Ecto neural progenitor cell (in vitro differentiated cells): Measurements from ENCODE around the gene JAKMIP3.

Experiments
- DNase-seq: peaks from one replicate; pipeline ENCODE4 v3.0.0-alpha.2; 2018; ENCODE audit warnings: low spot score

Gene JAKMIP3

DNA sequence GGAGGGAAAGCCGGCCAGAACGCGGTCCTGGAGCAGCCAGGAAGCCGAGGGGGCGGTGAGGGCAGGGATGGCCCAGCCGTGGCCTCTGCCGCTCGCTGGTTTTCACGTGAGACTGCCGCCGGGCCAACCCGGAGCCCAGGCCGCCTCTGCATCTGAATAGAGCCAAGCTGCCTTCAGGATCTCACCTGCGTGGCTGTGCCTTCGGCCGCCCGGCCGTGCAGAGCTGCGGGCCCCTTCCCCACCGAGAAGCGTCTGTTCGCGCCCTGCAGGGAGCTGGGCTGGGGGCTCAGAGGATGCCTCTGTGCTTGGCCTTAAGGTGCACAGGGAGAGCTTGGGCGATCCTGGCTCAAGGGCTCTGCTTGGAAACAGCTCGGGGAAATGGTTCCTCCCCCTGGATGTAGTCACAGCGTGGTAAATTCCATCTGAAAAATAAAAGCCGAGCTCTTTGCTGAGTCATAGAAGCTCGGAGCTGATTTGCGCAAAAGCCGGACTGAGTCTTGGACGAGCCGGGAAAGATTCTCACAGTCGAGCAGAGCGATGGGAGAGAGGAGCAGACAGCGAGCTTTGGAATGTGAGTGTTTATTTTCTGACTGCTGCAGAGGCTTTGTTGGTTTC is at the start of gene JAKMIP3:
TSS of gene JAKMIP3 (plus strand) at position 456 of the 615 bp plus-strand sequence. CDS start 38,863 bp downstream, outside the sequence.
- DNase-seq: no peak

DNA sequence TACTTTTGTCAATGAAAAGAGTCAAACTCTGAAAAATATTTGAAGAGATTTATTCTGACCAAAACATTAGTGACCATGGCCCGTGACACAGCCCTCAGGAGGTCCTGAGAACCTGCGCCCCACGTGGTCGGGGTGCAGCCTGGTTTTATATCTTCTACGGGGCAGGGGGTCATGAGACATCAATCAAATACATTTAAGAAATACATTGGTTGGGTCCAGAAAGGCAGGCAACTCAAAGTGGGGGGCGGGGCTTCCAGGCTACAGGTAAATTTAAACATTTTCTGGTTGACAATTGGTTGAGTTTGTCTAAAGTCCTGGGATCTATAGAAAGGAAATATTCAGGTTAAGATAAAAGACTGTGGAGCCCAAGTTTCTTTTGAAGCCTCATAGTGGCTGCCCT is 49.2 kb upstream of the JAKMIP3 start:
- DNase-seq: no peak

DNA sequence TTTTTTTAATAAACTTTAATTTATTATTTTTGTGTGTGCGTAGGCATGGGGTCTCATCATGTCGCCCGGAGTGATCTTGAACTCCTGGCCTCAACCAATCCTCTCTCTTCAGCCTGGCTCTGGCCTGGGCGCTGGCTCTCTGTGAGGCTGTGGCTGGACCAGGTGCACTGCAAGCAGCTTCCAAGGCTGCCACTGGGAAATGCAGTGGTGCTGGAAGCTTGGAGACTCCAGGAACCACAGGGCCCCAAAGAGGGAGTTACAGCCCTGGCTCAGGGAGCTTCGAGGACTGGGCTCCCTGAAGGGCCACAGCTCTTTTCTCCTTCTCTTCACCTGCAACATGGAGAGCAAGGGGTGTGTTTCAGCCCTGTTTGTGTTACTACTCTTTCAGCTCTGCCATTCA is 47.3 kb upstream of the JAKMIP3 start:
- DNase-seq: no peak

DNA sequence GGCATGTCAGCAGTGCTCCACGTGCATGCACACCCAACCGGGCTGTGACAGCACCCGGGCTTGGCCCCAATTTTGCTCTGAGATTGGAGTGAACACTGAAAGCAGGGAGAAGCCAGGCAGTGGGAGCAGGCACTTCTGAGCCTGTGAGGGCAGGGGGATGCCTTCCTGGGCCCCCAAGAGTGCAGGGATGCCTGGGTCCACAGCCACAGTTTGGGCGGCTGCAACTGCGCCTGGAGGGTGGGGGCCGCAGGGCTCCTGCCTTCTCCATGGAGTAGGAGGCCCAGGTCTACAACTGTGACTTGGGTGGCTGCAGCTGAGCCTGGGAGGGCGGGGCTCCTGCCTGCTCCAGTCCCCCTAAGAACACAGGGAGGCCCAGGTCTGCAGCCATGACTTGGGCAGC is 46.4 kb upstream of the JAKMIP3 start:
- no peak for DNase-seq

DNA sequence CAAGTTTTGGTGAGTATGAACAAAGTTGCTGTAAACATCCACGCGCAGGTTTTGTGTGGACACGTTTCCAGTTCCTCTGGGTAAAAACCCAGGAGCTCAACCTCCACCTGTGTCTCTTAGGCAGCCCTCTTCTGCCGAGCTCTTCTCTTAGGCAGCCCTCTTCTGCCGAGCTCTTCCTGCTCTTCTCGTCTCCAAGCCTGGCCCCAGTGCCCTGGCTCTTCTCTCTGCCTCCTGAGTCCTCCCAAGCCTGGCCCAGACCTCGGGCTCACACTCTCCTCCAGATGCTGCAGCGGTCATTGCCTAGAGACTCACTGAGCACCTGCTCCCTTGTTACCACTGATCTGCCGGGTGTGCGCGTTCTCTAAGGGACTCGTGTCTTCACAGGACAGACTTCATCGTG is 45.3 kb upstream of the JAKMIP3 start:
- DNase-seq: no peak

DNA sequence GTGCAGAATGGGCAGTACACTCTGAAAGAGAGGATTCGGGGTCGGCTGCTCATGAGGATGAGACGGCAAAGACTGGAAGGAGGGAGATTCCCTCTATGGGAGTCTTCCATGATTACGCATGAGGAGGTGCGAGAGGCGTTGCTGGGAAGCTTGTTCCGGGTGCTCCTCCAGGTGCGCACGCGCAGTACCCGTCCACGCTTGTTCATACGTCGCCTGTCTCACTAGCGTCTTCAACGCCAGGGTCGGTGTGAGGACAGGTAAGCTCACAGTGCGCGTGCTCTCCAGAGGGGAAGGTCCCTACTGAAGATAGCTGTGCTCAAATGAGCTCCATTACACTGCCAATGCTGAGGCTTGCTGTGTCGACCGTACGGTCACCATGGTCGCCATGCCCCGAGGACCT is 44.7 kb upstream of the JAKMIP3 start:
- no peak for DNase-seq

DNA sequence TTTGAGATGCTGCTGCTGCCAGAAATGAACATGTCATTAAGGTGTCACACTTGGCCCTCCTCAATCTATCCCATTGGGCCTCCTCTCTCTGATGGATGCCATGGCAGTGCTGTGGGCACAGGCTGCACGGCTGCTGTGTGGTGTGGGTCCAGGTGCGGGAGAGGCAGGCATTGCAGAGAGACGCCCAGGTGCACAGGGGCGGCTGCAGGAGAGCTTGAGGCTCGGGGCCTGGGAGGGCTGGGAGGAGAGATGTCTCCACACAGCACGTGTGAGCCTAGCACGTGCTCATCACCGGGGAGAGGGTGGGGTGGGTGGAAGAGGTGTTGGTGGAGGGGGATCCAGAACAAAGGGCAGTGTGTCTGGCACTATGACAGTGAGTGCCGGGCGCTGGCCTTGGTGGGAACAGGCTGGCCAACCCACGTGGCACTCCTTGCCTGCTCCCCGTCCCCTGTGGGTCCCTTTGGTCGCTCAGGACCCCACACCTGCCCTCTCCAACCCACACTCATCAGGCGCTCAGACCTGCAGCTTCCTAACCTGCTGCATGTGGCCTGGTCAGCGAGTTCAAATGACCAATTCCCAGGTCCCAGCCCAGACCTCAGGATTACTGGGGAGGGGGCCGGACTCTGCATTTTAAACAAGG is 44.1 kb upstream of the JAKMIP3 start:
- no peak for DNase-seq

DNA sequence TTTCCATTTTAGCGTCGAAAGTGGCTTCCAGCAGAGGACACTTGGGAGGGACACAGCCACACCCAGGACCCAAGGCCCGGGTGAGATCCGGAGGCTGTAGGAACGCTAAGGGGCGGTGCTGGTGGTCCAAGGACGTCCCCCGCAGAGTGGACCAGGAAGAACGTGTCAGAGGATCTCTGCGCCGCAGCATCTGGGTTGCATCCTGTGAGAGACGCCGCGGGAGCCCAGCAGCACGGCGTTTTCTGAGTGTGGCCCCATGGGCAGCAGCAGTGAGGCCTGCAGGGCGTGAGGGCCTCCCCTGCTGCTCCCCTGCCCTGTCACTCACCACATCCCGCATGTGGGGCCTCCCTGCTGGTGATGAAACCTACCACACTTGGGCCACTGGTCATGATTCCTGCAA is 43.5 kb upstream of the JAKMIP3 start:
- no peak for DNase-seq

DNA sequence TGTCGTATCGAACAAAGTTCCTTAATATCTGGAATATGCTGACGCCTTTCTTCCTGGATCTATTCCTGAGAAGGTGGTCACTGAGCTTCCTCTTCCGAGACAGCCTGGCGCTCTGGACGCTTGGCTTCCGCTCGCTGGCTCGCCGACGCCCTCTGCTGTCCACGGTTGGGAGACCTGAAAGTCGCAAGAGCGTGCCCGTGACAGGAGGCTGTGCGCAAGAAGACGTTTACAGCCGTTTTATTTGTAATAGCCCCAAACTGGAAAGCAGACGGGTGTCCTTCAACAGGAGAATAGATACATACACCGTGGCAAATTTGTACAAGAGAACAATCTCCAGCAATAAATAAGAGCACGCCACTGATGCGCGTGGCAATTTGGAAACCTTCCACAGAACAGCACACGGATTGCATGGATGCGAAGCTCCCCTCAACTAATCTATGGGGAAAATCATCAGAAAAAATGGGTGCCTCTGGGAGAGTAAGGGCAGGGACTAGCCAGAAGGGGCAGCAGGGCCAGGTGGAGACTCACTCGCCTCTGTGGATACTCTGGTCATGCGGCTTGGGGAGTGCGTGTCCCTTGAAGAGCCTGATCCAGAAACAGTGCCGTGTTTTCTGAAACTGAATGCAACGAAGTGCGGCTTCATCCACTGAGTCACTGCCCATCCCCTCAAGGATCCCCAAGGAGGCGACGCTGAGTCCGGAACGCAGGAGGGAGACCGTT is 42.5 kb upstream of the JAKMIP3 start:
- peak; percentile 86 for DNase-seq

DNA sequence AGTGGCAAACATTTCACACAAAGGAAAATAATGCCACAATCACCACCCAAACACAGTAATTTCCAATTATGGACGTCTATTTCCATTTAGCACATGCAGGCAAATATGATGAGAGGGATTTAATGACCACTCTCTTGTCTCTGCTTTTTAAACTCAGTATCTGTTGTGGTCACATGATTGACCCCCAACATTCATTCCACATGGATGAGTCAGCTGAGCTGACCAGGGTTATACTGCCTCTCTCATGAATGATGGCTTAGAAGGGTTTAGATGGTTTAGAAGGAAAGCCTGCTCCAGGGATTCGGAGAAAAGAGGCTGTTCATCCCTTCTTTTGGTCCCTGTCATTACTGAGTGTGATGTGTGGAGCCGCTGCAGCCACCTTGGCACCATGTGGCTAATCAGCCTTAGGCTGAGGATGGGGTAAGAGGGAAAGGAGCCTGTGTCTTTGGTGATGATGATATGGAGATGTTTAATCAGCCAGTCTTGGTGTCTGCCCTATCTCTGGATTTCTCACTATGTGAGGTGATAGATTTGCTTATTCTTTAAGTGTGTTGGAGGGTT is 38.2 kb upstream of the JAKMIP3 start:
- DNase-seq: no peak

DNA sequence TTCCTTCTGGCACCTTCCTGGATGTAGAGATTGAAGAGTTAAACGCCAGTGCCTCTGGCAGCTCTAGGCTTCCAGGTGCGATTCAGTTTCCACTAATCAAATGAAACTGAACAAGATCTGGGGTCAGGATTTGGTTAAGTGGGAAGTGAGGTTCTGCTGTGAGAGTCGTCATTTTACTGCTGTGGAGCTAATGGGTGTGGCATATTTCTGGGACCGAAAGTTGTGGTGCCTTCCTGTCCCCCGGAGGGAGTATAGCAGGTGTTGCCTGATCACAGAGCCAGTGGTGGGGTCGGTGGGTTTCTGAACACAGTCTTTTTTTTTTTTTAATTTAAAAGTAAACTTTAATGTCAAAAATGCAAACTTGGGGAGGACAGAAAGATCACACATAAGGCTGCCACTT is 37.0 kb upstream of the JAKMIP3 start:
- no peak for DNase-seq

DNA sequence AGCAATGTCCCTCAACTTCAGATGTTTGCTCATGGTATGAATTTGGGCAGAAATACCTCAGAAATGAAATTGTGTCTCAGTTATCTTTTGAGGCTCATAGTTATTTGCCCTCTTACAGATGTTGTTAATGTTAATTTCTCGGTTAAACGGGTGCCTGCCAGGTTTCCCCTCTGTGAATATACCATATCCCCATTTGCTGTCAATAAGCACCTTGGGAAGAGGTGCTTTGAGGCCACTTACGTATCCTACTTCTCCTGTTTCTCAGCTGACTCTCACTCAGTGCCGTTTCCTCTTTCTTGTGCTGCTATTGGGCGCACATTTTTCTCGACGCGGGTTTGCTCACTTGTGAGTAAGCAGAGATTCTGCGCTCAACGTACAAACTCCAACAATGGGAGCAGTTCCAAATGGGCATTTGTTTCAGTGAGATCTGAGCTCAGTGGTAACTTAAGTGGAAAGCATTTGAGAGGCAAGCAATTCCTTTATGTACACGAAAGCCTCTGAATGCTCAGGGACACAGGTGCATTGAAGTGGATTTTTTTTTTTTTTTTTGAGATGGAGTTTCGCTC is 34.8 kb upstream of the JAKMIP3 start:
- no peak for DNase-seq

DNA sequence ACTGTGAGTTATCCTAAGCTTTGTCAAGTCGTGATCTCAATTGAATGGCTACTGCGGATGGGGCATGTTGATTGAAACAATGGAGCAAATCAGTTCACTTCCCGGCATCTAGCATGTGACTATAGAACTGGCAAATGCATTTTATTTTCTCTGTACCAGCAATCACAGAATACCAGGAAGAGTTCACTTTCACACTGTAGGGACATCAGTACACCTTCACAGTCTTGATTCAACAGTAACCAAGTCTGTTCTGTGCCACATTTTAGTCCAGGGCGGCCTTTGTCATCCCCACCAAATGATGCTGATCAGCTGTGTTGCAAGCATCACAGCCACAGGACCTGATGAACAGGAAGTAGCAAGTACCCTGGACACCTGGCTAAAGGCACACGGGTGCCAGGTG is 32.1 kb upstream of the JAKMIP3 start:
- DNase-seq: no peak

DNA sequence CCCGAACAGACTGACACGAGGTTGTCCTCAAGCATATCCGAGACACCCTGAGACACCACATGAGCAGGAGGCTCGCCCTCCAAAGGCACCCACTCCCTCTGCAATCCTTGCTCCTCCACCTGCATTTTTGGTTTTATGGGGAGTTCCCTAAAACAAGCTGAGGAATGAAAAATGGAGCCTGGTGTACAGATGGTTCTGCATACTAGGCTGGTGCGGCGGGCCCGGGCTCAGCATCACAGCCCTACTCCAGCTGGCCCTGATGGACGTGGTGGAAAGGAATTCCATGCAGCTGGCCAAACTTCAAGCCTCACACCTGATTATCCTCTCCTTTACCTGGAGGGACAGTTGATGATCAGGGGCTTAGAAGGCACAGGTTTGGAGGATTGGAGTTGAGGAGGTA is 30.3 kb upstream of the JAKMIP3 start:
- DNase-seq: no peak

DNA sequence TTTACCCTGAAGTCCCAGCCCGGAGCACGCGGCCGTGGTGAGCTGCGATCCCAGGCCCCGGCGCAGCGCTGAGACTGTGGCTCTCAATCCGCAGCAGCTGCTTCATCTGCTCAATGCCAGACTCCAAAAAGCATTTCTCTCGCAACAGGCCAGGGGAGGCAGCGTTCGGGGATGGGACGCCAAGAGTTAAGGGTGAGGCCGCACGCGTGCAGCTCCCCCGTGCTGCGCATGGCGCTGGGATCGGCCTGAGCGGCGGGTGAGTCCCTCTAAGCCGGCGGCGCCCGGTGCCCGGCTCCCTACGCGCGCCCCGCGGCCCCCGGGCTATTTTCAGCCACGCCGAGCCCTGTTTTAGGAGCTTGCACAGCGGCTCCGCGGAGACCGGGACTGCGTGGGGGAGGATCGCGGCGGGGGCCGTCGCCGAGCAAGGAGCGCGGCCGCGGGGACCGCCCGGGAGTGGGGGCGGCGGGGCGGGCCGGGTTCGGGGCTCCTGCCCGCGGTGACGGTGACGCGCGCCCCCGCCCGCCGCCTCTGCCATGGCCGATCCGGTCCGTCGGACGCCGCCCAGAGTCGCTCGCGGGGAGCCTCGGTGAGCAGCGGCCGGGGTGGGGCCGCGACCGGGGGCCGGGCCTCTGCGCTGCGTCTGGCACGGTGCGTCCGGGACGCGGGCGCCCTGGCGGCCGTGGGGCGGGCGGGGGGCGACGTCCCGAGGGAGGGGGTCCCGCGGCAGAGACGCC is 29.4 kb upstream of the JAKMIP3 start:
- DNase-seq: peak; percentile 73

DNA sequence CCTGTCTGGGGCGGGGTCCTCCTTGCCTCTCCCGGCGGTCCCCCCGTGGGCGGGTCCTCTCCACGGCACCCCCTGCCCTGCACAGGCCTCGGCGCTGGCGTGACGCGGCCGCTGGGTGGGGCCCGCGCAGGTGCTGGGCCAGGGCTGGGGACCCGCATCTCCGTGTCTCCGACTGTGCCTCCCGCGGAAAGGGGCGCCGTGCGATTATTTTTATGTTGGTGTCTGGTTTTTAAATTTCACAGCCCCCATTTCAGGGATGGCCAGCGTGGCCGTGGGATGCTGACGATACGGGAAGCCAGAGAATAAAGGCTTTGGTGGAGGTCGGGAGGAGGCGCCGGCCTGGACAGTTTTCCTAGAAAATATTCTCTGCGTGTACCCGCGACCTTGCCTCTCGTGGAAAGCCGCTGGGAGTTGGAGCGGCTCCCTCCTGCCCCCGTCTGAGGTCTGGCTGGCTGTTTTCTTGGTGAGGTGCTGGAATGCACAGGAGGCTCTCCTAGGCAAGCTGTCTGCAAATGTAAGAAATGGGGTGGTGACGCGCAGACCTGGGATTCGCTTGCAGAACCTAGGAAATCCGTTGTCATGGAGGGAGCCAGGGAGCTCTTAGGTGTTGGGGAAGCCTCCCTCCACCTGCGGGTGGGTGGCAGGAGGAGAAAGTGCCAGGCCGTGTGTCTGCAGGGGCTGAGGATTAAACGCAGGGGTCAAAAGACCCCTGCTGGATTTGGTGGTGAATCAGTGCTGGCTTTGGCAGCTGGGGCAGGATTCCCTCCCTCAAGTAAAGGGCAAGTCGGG is 28.7 kb upstream of the JAKMIP3 start:
- peak; percentile 62 for DNase-seq

DNA sequence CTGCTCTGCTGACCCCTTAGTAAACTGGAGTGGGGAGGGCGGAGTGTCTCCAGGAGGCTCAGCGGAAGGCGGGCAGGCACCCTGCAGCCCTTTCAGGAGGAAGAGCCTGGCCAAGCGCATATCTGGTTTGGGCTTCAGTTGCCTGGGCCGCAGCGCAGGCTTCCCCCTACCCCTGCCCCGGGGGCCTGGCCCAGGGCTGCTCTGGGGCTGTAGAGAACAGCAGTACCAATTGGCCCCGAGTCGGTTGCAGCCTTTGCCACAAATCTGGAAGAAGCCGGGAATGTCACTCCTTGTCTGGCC is 28.1 kb upstream of the JAKMIP3 start:
- peak; percentile 80 for DNase-seq

DNA sequence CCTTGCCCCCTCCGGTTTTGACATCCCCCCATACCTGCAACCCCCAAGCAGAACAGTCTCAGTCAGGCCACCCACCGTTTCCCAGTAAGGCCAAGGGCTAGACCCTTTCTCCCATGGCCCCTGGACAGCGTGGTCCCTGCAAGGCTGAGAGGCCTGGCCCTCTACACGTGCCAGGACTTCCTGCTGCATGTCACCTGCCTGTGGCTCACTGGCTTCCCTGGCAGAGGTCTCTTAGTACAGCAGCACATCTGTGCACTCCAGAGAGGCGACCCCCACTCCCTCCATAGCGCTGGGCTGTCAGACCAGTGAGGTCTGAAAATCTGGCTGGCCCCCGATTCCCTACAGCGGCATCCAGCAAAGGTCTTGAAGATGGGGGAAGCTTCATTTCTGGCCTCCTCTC is 26.4 kb upstream of the JAKMIP3 start:
- no peak for DNase-seq

DNA sequence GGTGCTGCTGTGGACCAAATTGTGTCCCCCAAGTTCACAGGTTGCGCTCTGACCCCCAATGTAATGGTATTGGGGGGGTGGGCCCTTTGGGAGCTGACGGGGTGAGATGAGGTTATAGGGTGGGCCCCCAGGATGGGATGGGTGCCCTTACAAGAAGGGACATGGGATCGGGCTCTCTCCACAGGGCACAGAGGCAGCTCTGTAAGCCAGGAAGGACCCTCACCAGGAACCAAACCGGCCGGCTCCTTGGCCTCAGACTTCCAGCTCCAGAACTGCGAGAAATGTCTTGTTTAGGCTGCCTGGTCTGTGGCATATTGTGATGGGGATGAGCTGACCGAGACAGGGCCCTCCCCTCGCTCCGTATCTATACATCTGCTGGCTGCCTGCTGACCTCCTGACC is 25.7 kb upstream of the JAKMIP3 start:
- DNase-seq: no peak

DNA sequence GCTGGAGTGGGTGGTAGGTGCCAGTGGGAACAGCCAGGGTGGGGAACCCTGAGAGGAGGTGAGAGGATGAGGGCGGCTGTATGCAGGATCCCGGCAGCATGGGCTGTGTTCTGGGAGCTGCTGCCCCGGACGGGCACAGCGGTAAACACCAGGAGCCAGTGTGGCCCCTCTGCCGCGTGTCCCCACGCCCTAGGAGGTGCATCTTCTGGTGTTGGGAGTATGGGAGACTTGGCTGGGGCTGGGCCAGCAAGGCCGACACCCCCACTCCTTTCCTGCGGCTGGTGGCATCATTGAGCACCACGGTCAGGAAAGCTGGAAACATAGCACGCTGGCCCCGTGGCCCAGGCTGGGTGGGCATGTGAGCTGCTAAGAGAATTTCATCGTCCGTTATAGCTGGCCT is 24.4 kb upstream of the JAKMIP3 start:
- DNase-seq: no peak

DNA sequence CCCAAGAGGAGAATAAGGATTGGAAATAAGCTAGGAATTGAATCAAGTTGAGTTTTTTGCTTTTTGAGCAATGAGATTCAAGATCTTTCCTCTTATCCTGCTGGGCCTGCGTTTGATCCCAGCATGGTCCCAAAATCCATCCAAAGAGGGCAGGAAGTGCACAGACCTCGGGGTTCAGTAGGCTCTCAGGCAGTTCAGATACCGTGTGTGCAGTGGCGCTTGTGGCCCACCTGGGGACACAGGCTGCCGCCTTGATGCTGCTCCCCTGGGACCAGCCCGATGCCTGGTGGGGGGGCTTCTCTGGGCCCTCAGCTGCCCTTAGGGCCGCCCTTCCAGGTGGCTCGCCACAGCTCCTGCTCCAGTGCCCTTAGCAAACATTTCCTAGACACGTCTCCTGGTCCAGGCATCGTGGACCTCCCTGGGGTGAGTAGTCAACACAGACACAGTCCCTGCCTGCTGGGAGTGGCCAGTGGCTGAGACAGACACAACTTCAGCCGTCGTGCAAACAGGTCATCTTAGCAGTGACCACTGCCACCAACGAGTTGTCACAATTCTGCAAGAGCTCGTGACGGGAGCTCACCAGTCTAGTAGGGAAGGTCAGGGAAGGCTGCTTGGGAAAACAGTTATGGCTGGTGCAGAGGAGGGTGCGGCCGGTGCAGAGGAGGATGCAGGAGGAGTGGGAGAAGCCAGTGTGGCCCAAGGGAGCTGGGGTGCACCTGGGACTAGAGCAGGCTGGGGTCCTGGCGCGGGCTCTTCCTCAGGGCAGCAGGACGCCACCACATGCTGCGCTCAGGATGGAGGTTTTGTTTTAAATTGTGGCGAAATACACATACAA is 21.7 kb upstream of the JAKMIP3 start:
- DNase-seq: no peak
